Measurements from ENCODE around the gene HOXA7.

The HOXA7 gene

GRCh38 chr7:27117887-27118491, 38.5 kb downstream of the HOXA7 start:
- Histone ChIP-seq H3K4me3 (no peak overlapping the region), H3K27ac (peak overlapping the region in 1 of 21 experiments; percentile 4)

- Histone ChIP-seq H3K4me3 (no peak overlapping the region), H3K27ac (peak overlapping the region in 2 of 21 experiments; percentile 4 to 40)
These were observed 39.3 kb downstream of the HOXA7 start for GRCh38 chr7:27116962-27117886.

DNA sequence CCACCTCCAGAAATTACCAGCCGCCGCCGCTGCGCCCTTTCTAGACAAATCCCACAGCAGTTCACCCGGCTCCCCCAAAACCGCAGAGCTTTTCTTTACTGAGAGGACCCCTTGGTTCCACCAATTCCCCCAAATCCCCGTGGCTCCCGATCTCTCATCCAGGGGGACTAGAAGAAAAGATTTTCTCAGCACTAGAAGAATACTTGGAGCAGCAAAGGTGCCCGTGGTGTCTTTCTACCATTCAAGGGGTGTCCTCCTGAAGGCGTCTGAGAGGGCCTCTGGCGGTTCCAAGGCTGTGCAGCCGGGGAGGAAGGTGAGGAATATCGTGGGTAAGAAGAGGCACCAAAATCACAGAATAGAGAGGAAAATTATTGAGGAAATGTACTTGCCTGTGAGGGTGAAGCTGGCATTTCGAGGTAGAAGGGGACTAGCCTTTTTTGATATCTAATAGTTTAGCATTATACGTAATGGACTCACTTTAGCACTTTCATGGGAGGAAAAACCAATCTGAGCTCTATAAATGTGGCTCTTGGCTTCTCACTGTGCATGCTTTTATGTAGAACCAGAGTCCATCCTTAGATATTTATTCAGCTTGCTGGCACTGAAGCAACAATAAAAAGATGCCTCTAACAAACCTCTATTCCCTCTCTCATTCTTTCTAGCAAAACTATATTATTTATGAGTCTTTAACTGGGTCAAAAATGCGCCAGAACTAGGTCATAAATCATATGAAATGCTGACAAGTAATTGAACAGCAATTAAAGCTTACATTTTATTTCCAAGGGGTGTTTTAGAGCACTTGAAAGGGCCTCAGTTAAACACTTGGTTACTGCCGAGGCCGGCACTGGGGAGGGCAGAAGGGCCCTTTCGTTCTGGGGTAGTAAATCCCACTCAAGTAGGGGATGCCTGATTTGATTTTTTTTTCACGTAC, 40.2 kb downstream of the HOXA7 start:
- peak overlapping the region in 1 of 7 experiments; percentile 2 for H3K4me3 ChIP-seq
- peak overlapping the region in 2 of 21 experiments; percentile 58 to 66 for H3K27ac ChIP-seq

GRCh38 chr7:27115221-27116026, 41.1 kb downstream of the HOXA7 start:
- Histone ChIP-seq H3K4me3 (peak overlapping the region in 1 of 7 experiments; percentile 2), H3K27ac (peak overlapping the region in 6 of 21 experiments; percentile 16 to 66 (median 46))

- no peak overlapping the region for H3K4me3 ChIP-seq
- peak overlapping the region in 1 of 21 experiments; percentile 58 for H3K27ac ChIP-seq
These were observed 41.6 kb downstream of the HOXA7 start for GRCh38 chr7:27114881-27115220.

DNA sequence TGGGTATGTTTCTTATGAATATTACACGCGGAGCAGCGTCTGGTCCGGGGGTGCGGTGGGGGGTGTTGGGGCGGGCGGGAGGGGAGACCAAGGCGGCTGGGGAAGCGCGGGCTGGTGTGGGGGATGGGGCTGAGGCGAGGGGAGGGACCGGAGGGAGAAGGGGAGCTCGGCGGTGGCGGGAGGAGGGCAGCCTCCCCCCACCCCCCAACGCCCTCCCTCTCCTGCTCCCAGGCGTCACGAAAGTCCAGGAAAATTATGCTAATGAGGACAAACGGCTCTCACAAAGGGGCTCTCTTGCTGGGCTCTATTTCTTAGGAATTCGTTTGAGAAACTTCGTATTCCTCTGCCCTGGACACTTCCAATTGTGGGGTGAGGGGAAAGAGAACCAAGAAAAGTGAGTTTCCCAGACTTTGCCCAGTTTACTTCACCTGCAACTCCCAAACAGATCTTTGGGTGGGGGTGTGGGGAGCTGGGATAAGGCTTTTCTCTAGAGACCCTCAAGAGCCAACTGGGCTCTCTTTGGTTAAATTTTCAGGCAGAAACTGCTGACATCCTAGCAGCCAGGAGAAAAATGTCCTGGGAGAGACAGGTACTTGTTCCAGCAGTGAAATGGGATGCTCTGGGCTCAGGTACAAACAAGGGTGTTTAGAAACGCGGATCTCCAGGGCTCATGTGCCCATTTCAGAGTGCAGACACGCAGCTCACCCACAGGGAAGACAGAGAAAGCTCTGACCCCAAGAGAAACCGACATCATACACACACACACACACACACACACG, 42.3 kb downstream of the HOXA7 start:
- Histone ChIP-seq H3K4me3 (peak overlapping the region; percentile 21 to 47 (median 38)), H3K27ac (peak overlapping the region in 17 of 21 experiments; percentile 37 to 88 (median 77))

GRCh38 chr7:27112955-27113949, 43.2 kb downstream of the HOXA7 start:
- peak overlapping the region; percentile 21 to 47 (median 38) for H3K4me3 ChIP-seq
- peak overlapping the region in 18 of 21 experiments; percentile 37 to 88 (median 78) for H3K27ac ChIP-seq

DNA sequence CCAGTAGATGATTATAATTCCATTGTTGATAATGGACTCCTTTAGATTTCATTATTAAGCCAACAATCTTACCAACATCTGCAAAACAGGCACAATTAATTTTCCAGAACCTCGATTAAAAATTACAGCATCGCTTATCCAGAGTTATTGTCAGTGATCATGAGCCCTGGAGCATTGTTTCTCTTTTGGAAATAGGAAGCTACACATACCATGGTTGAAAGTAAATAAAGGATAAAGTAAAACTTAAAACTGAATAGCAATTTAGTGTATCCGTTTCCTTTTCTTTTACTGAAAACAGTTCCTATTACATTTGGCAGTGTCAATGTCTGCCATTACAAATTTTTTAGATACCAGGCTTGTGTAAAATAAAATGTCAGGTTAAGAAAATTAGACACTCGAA, 44.1 kb downstream of the HOXA7 start:
- Histone ChIP-seq H3K4me3 (peak overlapping the region in 1 of 7 experiments; percentile 46), H3K27ac (peak overlapping the region in 1 of 21 experiments; percentile 83)

- no peak overlapping the region for H3K4me3 ChIP-seq
These were observed 44.7 kb downstream of the HOXA7 start for GRCh38 chr7:27111751-27112277.

GRCh38 chr7:27111042-27111750, 45.3 kb downstream of the HOXA7 start:
- peak overlapping the region in 6 of 21 experiments; percentile 13 to 67 (median 46) for H3K27ac ChIP-seq
- peak overlapping the region in 2 of 7 experiments; percentile 24 to 28 for H3K4me3 ChIP-seq

More at GRCh38 chr7:27111751-27112277, 44.7 kb downstream of the HOXA7 start:
- H3K27ac ChIP-seq: peak overlapping the region in 4 of 21 experiments; percentile 15 to 58 (median 33)

DNA sequence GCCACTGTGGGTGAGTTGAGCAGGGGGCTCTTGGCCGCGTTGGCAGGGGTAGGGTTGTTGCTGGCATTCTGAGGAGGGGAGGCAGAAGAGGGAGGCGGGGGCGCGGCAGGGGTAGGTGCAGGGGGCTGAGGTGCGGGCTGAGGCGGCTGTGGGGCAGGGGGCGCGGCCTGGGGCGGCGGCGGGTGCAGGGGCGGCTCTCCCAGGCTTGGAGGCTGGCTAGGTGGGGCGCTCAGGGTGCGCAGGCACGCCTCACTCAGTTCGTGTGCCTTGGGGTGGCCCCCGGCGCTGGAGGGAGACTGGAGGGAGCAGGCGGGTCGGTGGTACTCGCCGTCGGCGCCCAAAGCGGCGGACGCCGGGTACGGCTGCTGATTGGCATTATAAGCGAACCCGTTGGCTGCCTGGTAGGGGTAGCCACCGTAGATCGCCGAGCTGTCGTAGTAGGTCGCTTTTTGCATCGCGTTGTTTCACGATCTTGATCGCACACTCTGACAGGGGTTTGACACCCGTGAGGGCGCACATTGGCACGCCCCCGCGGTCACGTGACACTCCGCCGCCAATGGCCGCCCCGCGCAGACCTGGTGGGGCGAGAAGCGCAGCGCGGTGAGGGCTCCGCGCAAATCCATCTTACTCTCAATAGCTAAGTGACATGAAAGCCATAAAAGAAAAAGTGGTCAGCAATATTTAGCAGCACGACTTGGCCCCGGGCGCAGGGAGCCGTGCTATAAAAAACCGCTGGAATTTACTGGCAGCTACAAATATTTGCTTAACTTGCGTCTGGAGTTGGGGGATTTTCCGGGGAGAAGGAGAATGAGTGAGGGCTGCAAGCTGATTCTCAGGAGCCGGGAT, 46.1 kb downstream of the HOXA7 start:
- Histone ChIP-seq H3K27ac (peak overlapping the region in 8 of 21 experiments; percentile 13 to 67 (median 50)), H3K4me3 (peak overlapping the region in 5 of 7 experiments; percentile 3 to 28 (median 10))

DNA sequence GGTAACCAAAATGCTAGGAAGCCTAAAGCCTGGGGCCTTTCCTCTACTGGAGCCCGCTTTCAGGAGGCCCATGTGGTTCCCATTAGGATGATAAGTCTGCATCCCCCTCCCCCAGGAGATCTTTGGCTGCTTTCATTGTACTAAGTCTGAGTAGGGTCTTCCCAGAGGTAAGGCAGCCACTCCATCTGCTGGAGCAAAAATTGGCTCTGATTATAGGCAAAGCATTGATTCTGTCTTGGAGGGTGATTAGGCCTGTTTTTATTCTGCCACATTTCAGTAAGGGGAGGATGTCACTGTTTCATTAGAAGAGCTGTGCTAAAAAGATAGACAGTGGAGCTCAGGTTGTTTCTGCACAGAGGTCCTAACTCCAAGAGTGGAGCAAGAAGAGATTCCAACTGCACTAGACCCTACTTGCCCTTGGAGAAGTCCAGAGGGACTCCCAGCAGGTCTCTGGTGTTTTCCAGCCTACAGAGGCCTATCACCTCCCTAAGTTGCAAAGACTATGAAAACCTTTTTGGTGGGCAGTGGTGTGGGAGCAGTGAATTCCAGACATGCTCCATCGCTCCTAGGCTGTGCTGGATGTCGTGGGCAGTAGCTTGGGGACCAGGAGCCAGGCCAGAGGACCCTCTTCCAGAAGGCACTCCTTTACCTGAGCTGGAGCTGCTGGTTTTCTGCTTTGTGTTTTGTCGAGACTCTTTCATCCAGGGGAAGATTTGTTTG, 46.8 kb downstream of the HOXA7 start:
- Histone ChIP-seq H3K27ac (peak overlapping the region in 2 of 21 experiments; percentile 50 to 66), H3K4me3 (no peak overlapping the region)

GRCh38 chr7:27108390-27109127, 47.9 kb downstream of the HOXA7 start:
- peak overlapping the region in 11 of 21 experiments; percentile 5 to 74 (median 54) for H3K27ac ChIP-seq
- peak overlapping the region in 3 of 7 experiments; percentile 6 to 15 (median 13) for H3K4me3 ChIP-seq

Data from skin epidermis (tissue), 12 donors.